Measurements from ENCODE around the gene OR1J4.

- no peak for TF ChIP-seq CTCF (conservative IDR thresholded peaks at IDR 0.05; ENCODE audit: low read depth, low read length)
- TF ChIP-seq EZH2 (IDR thresholded peaks at IDR 0.05; ENCODE audit: borderline replicate concordance, low read depth, low read length, poor library complexity, severe bottlenecking), result no peak
Observed at GRCh38 chr9:122526602-122527001, 7.7 kb downstream of the OR1J4 start.
